H1 (cell line): ENCODE measurements around the gene OR2F1. TPM values are rescaled to one million over a fixed set of nuclear protein-coding genes. Genes with fewer than 3 reads are reported as not detected.

ENCODE experiments used
- CTCF ChIA-PET: fragments of 300-600 bp; sonication (Branson Sonifier 250); formaldehyde crosslinking; loops from one replicate; lab custom pipeline; 2021; ENCODE audit not compliant: partially characterized antibody; lab: Charles Lee
- POLR2A ChIA-PET: fragments of 300-600 bp; sonication (Branson Sonifier 250); formaldehyde crosslinking; loops from one replicate; lab custom pipeline; 2021; ENCODE audit warnings: inconsistent platforms; ENCODE audit not compliant: partially characterized antibody; lab: Charles Lee
- DNase-seq, 2 experiments: peaks; one replicate each; pipeline versions ENCODE4 v3.0.0 to v3.0.0-alpha.2; 2010 to 2022; ENCODE audit warnings: low spot score in 2 of 2, low read depth in 1 of 2, mixed read lengths in 1 of 2
- FAIRE-seq: peaks from 2 replicates; lab custom pipeline; 2011; peaks lifted over from hg19 to GRCh38; lab: Jason Lieb, UNC
- H2AFZ ChIP-seq: 2 replicates; pipeline ENCODE4 v1.8.1; 2012; ENCODE audit warnings: low read length, inconsistent platforms
- H2AK5ac ChIP-seq: 2 replicates; pipeline ENCODE4 v1.6.1; 2013; ENCODE audit warnings: low read depth, low read length
- H2BK120ac ChIP-seq: replicated peaks from 2 replicates; pipeline ENCODE3; 2013; ENCODE audit warnings: low read depth, low read length, inconsistent platforms
- H2BK12ac ChIP-seq: 2 replicates; pipeline ENCODE4 v1.6.1; 2013; ENCODE audit warnings: low read depth, low read length
- H2BK15ac ChIP-seq: 2 replicates; pipeline ENCODE4 v1.6.1; 2013; ENCODE audit warnings: low read length
- H2BK20ac ChIP-seq: 2 replicates; pipeline ENCODE4 v1.6.1; 2013; ENCODE audit warnings: low read length
- H2BK5ac ChIP-seq: 2 replicates; pipeline ENCODE4 v1.6.1; 2013; ENCODE audit warnings: low read depth, low read length
- H3K14ac ChIP-seq: 2 replicates; pipeline ENCODE4 v1.6.1; 2013; ENCODE audit warnings: inconsistent platforms; ENCODE audit not compliant: insufficient read length
- H3K18ac ChIP-seq: 2 replicates; pipeline ENCODE4 v1.6.1; 2013; ENCODE audit warnings: low read length; ENCODE audit errors: extremely low read depth
- H3K23ac ChIP-seq: 2 replicates; pipeline ENCODE4 v1.6.1; 2013; ENCODE audit warnings: inconsistent platforms; ENCODE audit not compliant: insufficient read length
- H3K23me2 ChIP-seq: 2 replicates; pipeline ENCODE4 v1.6.1; 2013; ENCODE audit warnings: low read depth, low read length
- H3K27ac ChIP-seq: 2 replicates; pipeline ENCODE4 v1.6.1; 2011; ENCODE audit warnings: low read depth, low read length, inconsistent platforms
- H3K27me3 ChIP-seq, 4 experiments: replicated peaks in 1 of 4; 1 replicate in 1 of 4; 2 replicates in 3 of 4; pipeline versions ENCODE4 v1.6.1 to v1.8.1; 2011 to 2013; ENCODE audit warnings: low read length in 3 of 4, mild to moderate bottlenecking in 3 of 4, inconsistent platforms in 2 of 4, mixed read lengths in 2 of 4, moderate library complexity in 1 of 4; ENCODE audit not compliant: control insufficient read depth in 3 of 4, insufficient read depth in 3 of 4; ENCODE audit errors: extremely low read depth in 1 of 4
- H3K36me3 ChIP-seq, 4 experiments: 2 replicates each; pipeline versions ENCODE4 v1.6.1 to v1.8.1; 2011 to 2013; ENCODE audit warnings: mild to moderate bottlenecking in 4 of 4, low read length in 3 of 4, moderate library complexity in 2 of 4, control low read depth in 1 of 4, inconsistent platforms in 1 of 4; ENCODE audit not compliant: insufficient read depth in 4 of 4, control insufficient read depth in 2 of 4
- H3K4ac ChIP-seq: replicated peaks from 2 replicates; pipeline ENCODE3; 2013; ENCODE audit warnings: low read length, low read depth, mixed read lengths, inconsistent platforms; ENCODE audit not compliant: insufficient read length
- H3K4me1 ChIP-seq, 4 experiments: replicated peaks in 1 of 4; 1 replicate in 1 of 4; 2 replicates in 3 of 4; pipeline versions ENCODE4 v1.6.1 to v1.8.1; 2011 to 2013; ENCODE audit warnings: low read length in 3 of 4, inconsistent platforms in 2 of 4, mixed read lengths in 1 of 4; ENCODE audit not compliant: insufficient read depth in 4 of 4, control insufficient read depth in 3 of 4
- H3K4me2 ChIP-seq, 2 experiments: 2 replicates each; pipeline versions ENCODE4 v1.6.1 to v1.8.1; 2011 to 2013; ENCODE audit warnings: low read depth in 2 of 2, low read length in 2 of 2, control low read depth in 1 of 2, inconsistent platforms in 1 of 2, mild to moderate bottlenecking in 1 of 2; ENCODE audit not compliant: insufficient read depth in 1 of 2
- H3K4me3 ChIP-seq, 4 experiments: fragments of 200-600, 300-600 bp in 1 of 4; sonication (generic), shearing (Covaris generic), sonication (Bioruptor Twin) in 1 of 4; 2 replicates each; pipeline versions ENCODE4 v1.5.1 to v1.8.1; 2011 to 2016; ENCODE audit warnings: low read length in 4 of 4, low read depth in 3 of 4, control low read depth in 2 of 4, inconsistent platforms in 2 of 4, mild to moderate bottlenecking in 2 of 4, mixed read lengths in 1 of 4, moderate library complexity in 1 of 4; ENCODE audit not compliant: insufficient read depth in 2 of 4; ENCODE audit errors: extremely low read depth in 1 of 4
- H3K56ac ChIP-seq: replicated peaks from 2 replicates; pipeline ENCODE3; 2013; ENCODE audit warnings: low read depth, mild to moderate bottlenecking, mixed read lengths, low read length, inconsistent platforms; ENCODE audit not compliant: insufficient read length
- H3K79me1 ChIP-seq: 2 replicates; pipeline ENCODE4 v1.6.1; 2013; ENCODE audit warnings: low read depth, low read length, control low read depth
- H3K79me2 ChIP-seq, 2 experiments: 2 replicates each; pipeline versions ENCODE4 v1.6.1 to v1.8.1; 2012 to 2013; ENCODE audit warnings: low read length in 2 of 2, mild to moderate bottlenecking in 2 of 2, inconsistent platforms in 1 of 2; ENCODE audit not compliant: insufficient read depth in 2 of 2, control insufficient read depth in 1 of 2
- H3K9ac ChIP-seq, 4 experiments: replicated peaks in 1 of 4; 1 replicate in 1 of 4; 2 replicates in 3 of 4; pipeline versions ENCODE4 v1.6.1 to v1.8.1; 2011 to 2013; ENCODE audit warnings: low read depth in 3 of 4, low read length in 3 of 4, control low read depth in 2 of 4, mild to moderate bottlenecking in 2 of 4, moderate library complexity in 2 of 4, inconsistent platforms in 1 of 4; ENCODE audit errors: extremely low read depth in 1 of 4
- H3K9me3 ChIP-seq, 2 experiments: 2 replicates each; pipeline versions ENCODE4 v1.6.1 to v1.8.1; 2012 to 2013; ENCODE audit warnings: mild to moderate bottlenecking in 2 of 2, moderate library complexity in 2 of 2, control low read depth in 1 of 2, inconsistent platforms in 1 of 2, low read depth in 1 of 2, low read length in 1 of 2, mixed read lengths in 1 of 2; ENCODE audit not compliant: insufficient read depth in 2 of 2
- H4K20me1 ChIP-seq, 2 experiments: replicated peaks in 1 of 2; 2 replicates each; pipeline versions ENCODE3 to v1.8.1; 2011 to 2013; ENCODE audit warnings: inconsistent platforms in 2 of 2, low read length in 2 of 2, mild to moderate bottlenecking in 1 of 2; ENCODE audit not compliant: insufficient read depth in 2 of 2, control insufficient read depth in 1 of 2
- H4K5ac ChIP-seq: 2 replicates; pipeline ENCODE4 v1.6.1; 2013; ENCODE audit warnings: low read length, low read depth, mixed read lengths, inconsistent platforms; ENCODE audit not compliant: insufficient read length
- H4K8ac ChIP-seq: 2 replicates; pipeline ENCODE4 v1.8.0; 2013; ENCODE audit warnings: mild to moderate bottlenecking, moderate library complexity, low read length, inconsistent platforms; ENCODE audit not compliant: insufficient read depth; ENCODE audit errors: extremely low read depth
- H4K91ac ChIP-seq: replicated peaks from 2 replicates; pipeline ENCODE3; 2013; ENCODE audit warnings: low read length, mixed read lengths, inconsistent platforms; ENCODE audit not compliant: insufficient read length
- CEBPB ChIP-seq: IDR thresholded peaks from 2 replicates; pipeline ENCODE4 v1.6.1; 2012; ENCODE audit warnings: low read depth, low read length
- GABPA ChIP-seq: IDR thresholded peaks from 2 replicates; pipeline ENCODE4 v1.6.1; 2011; ENCODE audit warnings: mild to moderate bottlenecking, low read length, moderate library complexity, borderline replicate concordance; ENCODE audit not compliant: insufficient read depth
- TAF7 ChIP-seq: optimal IDR thresholded peaks from 2 replicates; pipeline ENCODE3; 2011; ENCODE audit warnings: low read depth, mild to moderate bottlenecking, inconsistent platforms, low read length, moderate library complexity, borderline replicate concordance
- WGBS, 2 experiments: shearing (Covaris generic) in 1 of 2; methylation state at CpG; one replicate each; pipeline versions ENCODE4 v1.1.6 to v1.1.7; 2013 to 2015; ENCODE audit warnings: low lambda C conversion rate in 2 of 2, mixed read lengths in 2 of 2, inconsistent platforms in 1 of 2, low coverage in 1 of 2, missing lambda C conversion rate in 1 of 2; ENCODE audit not compliant: insufficient replicate concordance in 2 of 2, insufficient coverage in 1 of 2, insufficient read length in 1 of 2; ENCODE audit errors: extremely low coverage in 1 of 2, missing lambda C conversion rate in 1 of 2; 5-methylcytosine and 5-hydroxymethylcytosine counted together
- polyA plus RNA-seq, 7 experiments: library from polyadenylated mRNA; depleted of rRNA in 3 of 7; stranded (reverse) in 5 of 7; unstranded in 2 of 7; fragments of >200 nt in 5 of 7; fragments of 200-250 nt in 2 of 7; gene quantifications; 1 replicate in 5 of 7; 2 replicates in 1 of 7; 4 replicates in 1 of 7; pipeline versions ENCODE4 v1.2.1 to v1.2.3, GENCODE V29; 2011 to 2013; ENCODE audit warnings: missing spikeins in 2 of 7, mixed read lengths in 2 of 7
- total RNA-seq: library from RNA; stranded (reverse); fragmentation: NEBNext Ultra II Directional; extraction: Animal tissue kit (Norgen Biotek cat#: 25700); gene quantifications from 2 replicates; pipeline ENCODE4 v1.2.1, GENCODE V29; 2021
- TF ChIP-seq, protein P1 (sequence below): IDR thresholded peaks from 2 replicates; pipeline ENCODE4 v1.6.1; 2012; ENCODE audit warnings: low read length, inconsistent platforms

The OR2F1 gene
- total and polyA plus RNA-seq, 2 of the 8 experiments (the other 6 are each of a cell fraction or from before 2014, with no cell fraction given), result 0.19 TPM; not detected in 1

DNA sequence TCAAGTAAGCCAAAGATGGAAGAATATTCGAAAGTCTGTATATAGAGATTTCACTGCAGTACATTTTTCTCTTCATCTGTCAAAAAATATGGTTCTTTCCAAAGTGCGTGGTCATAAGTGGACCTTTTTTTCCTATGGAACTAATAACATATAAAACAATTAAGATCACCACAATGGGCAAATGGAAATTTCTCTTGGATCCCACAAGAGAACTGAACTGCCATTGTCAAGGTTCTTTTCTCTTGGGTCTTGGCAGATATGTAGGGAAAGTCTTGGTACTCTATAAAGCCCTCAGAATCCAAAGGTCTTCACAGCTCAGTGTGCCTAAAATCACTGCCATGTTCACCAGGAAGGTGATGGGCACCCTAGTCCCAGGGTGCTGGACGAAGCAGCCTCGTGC, 45.4 kb downstream of the OR2F1 start, which contains the start of gene OR6B1:
OR6B1 (plus strand) TSS at position 301 of the 400 bp plus-strand sequence. CDS start 3,677 bp downstream, outside the sequence.
- H3K36me3 ChIP-seq, result no peaks in the 10 kb centered on the region
- no peak within 1 kb of the TSS for H3K23ac ChIP-seq
- no peak within 1 kb of the TSS for H4K5ac ChIP-seq
- no peaks in the 10 kb centered on the region for H3K27me3 ChIP-seq
- no peaks in the 10 kb centered on the region for H3K79me2 ChIP-seq
- no peak within 1 kb of the TSS for H2BK5ac ChIP-seq
- no peaks in the 10 kb centered on the region for H4K20me1 ChIP-seq
- no peak within 1 kb of the TSS for H4K8ac ChIP-seq
- no peak for FAIRE-seq
- no peaks in the 10 kb centered on the region for H3K4me1 ChIP-seq
- no peaks in the 10 kb centered on the region for H3K9me3 ChIP-seq
- 78% methylated on average over 4 of the region's 4 CpGs; no CpG with 5 or more reads in 1 of the 2 experiments for WGBS, 2 experiments
- H3K79me1 ChIP-seq, result no peaks in the 10 kb centered on the region
- no peak within 1 kb of the TSS for H3K4me3 ChIP-seq
- ChIA-PET CTCF (no interaction called here), POLR2A (no interaction called here)
- H3K56ac ChIP-seq, result no peak within 1 kb of the TSS
- H2BK12ac ChIP-seq, result no peak within 1 kb of the TSS
- H4K91ac ChIP-seq, result no peak within 1 kb of the TSS
- no peak within 1 kb of the TSS for H2BK20ac ChIP-seq
- no peak for DNase-seq
- no peaks in the 10 kb centered on the region for H3K23me2 ChIP-seq
- no peak within 1 kb of the TSS for H3K27ac ChIP-seq
- no peak within 1 kb of the TSS for H2AK5ac ChIP-seq
- no peak within 1 kb of the TSS for H3K18ac ChIP-seq
- no peak within 1 kb of the TSS for H3K4ac ChIP-seq
- no peak within 1 kb of the TSS for H3K4me2 ChIP-seq
- no peak within 1 kb of the TSS for H2BK15ac ChIP-seq
- no peak within 1 kb of the TSS for H2BK120ac ChIP-seq
- H2AFZ ChIP-seq, result no peak within 1 kb of the TSS
- no peak within 1 kb of the TSS for H3K14ac ChIP-seq
- no peak within 1 kb of the TSS for H3K9ac ChIP-seq
- TF ChIP-seq TAF7 (no peak), GABPA (no peak), CEBPB (no peak)
- TF ChIP-seq, protein P1, sequence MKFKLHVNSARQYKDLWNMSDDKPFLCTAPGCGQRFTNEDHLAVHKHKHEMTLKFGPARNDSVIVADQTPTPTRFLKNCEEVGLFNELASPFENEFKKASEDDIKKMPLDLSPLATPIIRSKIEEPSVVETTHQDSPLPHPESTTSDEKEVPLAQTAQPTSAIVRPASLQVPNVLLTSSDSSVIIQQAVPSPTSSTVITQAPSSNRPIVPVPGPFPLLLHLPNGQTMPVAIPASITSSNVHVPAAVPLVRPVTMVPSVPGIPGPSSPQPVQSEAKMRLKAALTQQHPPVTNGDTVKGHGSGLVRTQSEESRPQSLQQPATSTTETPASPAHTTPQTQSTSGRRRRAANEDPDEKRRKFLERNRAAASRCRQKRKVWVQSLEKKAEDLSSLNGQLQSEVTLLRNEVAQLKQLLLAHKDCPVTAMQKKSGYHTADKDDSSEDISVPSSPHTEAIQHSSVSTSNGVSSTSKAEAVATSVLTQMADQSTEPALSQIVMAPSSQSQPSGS, result no peak
